ENCODE measurements around the gene GH1.
"Not testable (repeated sequence)": the region's sequence is repeated elsewhere in the genome, so short reads cannot be mapped to it uniquely, and the experiment has no call there.

GRCh38 chr17:63885119-63885518 is 33.5 kb downstream of the GH1 start:
- not testable (repeated sequence) for TF ChIP-seq POLR2A (IDR thresholded peaks at IDR 0.05; ENCODE audit: low read depth, low read length); POLR2AphosphoS5 (IDR thresholded peaks at IDR 0.05; ENCODE audit: low read depth, low read length); TAF1 (IDR thresholded peaks at IDR 0.05; ENCODE audit: borderline replicate concordance, low read depth, low read length)
